GM12878 (cell line): ENCODE data around the gene FGD6. TPM values are rescaled to one million over a fixed set of nuclear protein-coding genes. Genes with fewer than 3 reads are reported as not detected.
A peak's percentile ranks its signal among the peaks of the same experiment; 100 is the strongest.

Experiments
- BACH1 ChIP-seq: fragments of 450-650 bp; IDR thresholded peaks from 2 replicates; pipeline ENCODE4 v1.6.1; 2017; ENCODE audit warnings: mild to moderate bottlenecking, borderline replicate concordance
- BCL3 ChIP-seq: IDR thresholded peaks from 2 replicates; pipeline ENCODE4 v1.6.1; 2011; ENCODE audit warnings: borderline replicate concordance, low read depth, mild to moderate bottlenecking, moderate library complexity, low read length; ENCODE audit not compliant: insufficient read depth, poor library complexity, severe bottlenecking
- BMI1 ChIP-seq: fragments of 450-650 bp; IDR thresholded peaks from 2 replicates; pipeline ENCODE4 v1.6.1; 2016; ENCODE audit warnings: mild to moderate bottlenecking, moderate library complexity, borderline replicate concordance
- CHD2 ChIP-seq: IDR thresholded peaks from 2 replicates; pipeline ENCODE4 v1.6.1; 2011; ENCODE audit warnings: low read depth, low read length, improper control_type of control experiment, borderline replicate concordance
- CREB1 ChIP-seq: IDR thresholded peaks from 2 replicates; pipeline ENCODE4 v1.6.1; 2012; ENCODE audit warnings: low read depth, mild to moderate bottlenecking, inconsistent platforms
- FOS ChIP-seq: IDR thresholded peaks from 3 replicates; pipeline ENCODE4 v1.6.1; 2011; ENCODE audit warnings: borderline replicate concordance; ENCODE audit not compliant: insufficient read length; ENCODE audit errors: extremely low read depth
- JUND ChIP-seq: IDR thresholded peaks from 2 replicates; pipeline ENCODE4 v1.6.1; 2012; ENCODE audit warnings: low read depth, mild to moderate bottlenecking, low read length, improper control_type of control experiment, moderate library complexity
- KAT2A ChIP-seq: conservative IDR thresholded peaks from 2 replicates; pipeline ENCODE4 v1.6.1; 2011; ENCODE audit warnings: low read depth, low read length; ENCODE audit not compliant: control insufficient read depth
- KLF5 ChIP-seq: fragments of 450-650 bp; IDR thresholded peaks from 2 replicates; pipeline ENCODE4 v1.6.1; 2014; ENCODE audit warnings: mild to moderate bottlenecking; ENCODE audit not compliant: partially characterized antibody
- MEF2A ChIP-seq: IDR thresholded peaks from 2 replicates; pipeline ENCODE4 v1.6.1; 2011; ENCODE audit warnings: low read depth, mild to moderate bottlenecking, low read length, moderate library complexity; ENCODE audit not compliant: insufficient read depth
- NFXL1 ChIP-seq: fragments of 450-650 bp; IDR thresholded peaks from 2 replicates; pipeline ENCODE4 v1.6.1; 2017; ENCODE audit warnings: antibody characterized with exemption, mild to moderate bottlenecking, borderline replicate concordance
- POLR2AphosphoS2 ChIP-seq: IDR thresholded peaks from 2 replicates; pipeline ENCODE4 v1.6.1; 2011; ENCODE audit warnings: low read depth, mild to moderate bottlenecking, low read length, improper control_type of control experiment, moderate library complexity
- POU2F2 ChIP-seq: IDR thresholded peaks from 3 replicates; pipeline ENCODE4 v1.6.1; 2011; ENCODE audit warnings: low read depth, mild to moderate bottlenecking, low read length, borderline replicate concordance
- RAD51 ChIP-seq: fragments of 450-650 bp; IDR thresholded peaks from 2 replicates; pipeline ENCODE4 v1.6.1; 2016; ENCODE audit warnings: moderate library complexity, mild to moderate bottlenecking, inconsistent platforms
- RBBP5 ChIP-seq: fragments of 200-600 bp; sonication (generic); conservative IDR thresholded peaks from 2 replicates; pipeline ENCODE4 v1.6.1; 2016
- SMAD5 ChIP-seq: IDR thresholded peaks from 2 replicates; pipeline ENCODE4 v1.6.1; 2016; ENCODE audit warnings: antibody characterized with exemption, low read depth
- SMC3 ChIP-seq: IDR thresholded peaks from 2 replicates; pipeline ENCODE4 v1.6.1; 2011; ENCODE audit warnings: low read length, improper control_type of control experiment, borderline replicate concordance
- SP1 ChIP-seq: IDR thresholded peaks from one replicate; pipeline ENCODE4 v1.6.1; 2011; ENCODE audit warnings: low read depth, low read length
- SREBF1 ChIP-seq: IDR thresholded peaks from 2 replicates; pipeline ENCODE4 v1.6.1; 2012; ENCODE audit warnings: mild to moderate bottlenecking, low read length
- STAT3 ChIP-seq: IDR thresholded peaks from 2 replicates; pipeline ENCODE4 v1.6.1; 2011; ENCODE audit warnings: low read depth, low read length, improper control_type of control experiment
- TARDBP ChIP-seq: IDR thresholded peaks from 2 replicates; pipeline ENCODE4 v1.6.1; 2016; ENCODE audit warnings: borderline replicate concordance
- ZBTB4 ChIP-seq: fragments of 450-650 bp; formaldehyde crosslinking; IDR thresholded peaks from 2 replicates; pipeline ENCODE4 v1.4.0; 2022; ENCODE audit warnings: mild to moderate bottlenecking, moderate library complexity
- polyA plus RNA-seq, 11 experiments: library from polyadenylated mRNA; depleted of rRNA in 4 of 11; unstranded in 6 of 11; stranded (reverse) in 5 of 11; fragments of >200 nt; fragmentation: Nextera tagmentation in 4 of 11; fragmentation: Illumina TruSeq in 1 of 11; extraction: Ambion mirVana in 4 of 11; extraction: Trizol in 1 of 11; gene quantifications; 1 replicate in 1 of 11; 2 replicates in 10 of 11; pipeline versions ENCODE4 v1.2.1 to v1.2.3, GENCODE V29; 2011 to 2016; ENCODE audit warnings: inconsistent platforms in 2 of 11, missing spikeins in 2 of 11, low read depth in 1 of 11
- total RNA-seq, 4 experiments: library from RNA; depleted of rRNA in 3 of 4; stranded (reverse); fragments of >200 nt in 3 of 4; fragmentation: Illumina TruSeq in 1 of 4; extraction: Trizol in 1 of 4; gene quantifications; 2 replicates each; pipeline versions ENCODE4 v1.2.1 to v1.2.3, GENCODE V29; 2013 to 2021
- TF ChIP-seq, protein P1 (sequence below): IDR thresholded peaks from 2 replicates; pipeline ENCODE4 v1.6.1; 2012; ENCODE audit warnings: low read depth, low read length, improper control_type of control experiment
- TF ChIP-seq, protein P2 (sequence below): IDR thresholded peaks from 2 replicates; pipeline ENCODE4 v1.6.1; 2011; ENCODE audit warnings: low read depth, low read length, improper control_type of control experiment, borderline replicate concordance

Gene FGD6
- total and polyA plus RNA-seq, 10 of the 15 experiments (the other 5 are each of a cell fraction or from before 2014, with no cell fraction given) = 2.4 to 15.5 (median 8.9) TPM

DNA sequence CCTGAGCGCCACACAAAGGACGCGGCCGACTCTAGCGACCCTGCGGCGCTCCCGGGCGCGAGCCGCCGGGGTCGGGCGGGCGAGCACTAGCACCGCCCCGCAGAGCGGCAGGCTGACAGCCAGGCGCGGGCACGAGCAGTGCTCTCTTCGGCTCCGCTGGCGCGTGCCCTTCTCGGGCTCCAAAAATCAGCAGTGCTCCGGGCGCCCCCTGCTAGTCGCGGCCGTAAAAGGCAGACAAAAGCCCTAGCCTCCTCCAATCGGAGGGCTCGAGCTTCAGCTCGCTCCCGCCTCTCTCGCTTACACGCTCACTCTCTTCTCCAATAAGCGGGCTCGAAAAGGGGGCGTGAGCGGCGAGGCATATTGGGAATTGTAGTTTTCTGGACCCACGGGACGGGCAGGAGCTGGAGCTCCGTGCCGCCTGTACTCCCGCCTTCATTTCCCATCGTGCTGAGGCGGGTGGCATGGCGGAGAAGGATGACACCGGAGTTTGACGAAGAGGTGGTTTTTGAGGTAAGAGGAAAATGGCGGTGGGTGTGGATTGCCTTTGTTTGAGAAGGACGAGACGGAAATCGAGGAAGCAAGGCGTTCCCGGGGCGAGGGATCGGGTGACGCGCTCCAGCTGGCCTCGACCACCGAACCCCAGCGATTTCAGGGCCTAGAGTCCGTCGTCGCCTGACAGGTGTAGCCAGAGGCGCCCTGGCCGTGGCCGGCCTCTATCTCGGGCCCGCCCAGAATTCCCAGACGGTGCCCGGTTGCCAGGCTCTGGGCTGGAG is at the start of gene FGD6, which contains the start of gene VEZT (continued):
- TF ChIP-seq, protein P1, sequence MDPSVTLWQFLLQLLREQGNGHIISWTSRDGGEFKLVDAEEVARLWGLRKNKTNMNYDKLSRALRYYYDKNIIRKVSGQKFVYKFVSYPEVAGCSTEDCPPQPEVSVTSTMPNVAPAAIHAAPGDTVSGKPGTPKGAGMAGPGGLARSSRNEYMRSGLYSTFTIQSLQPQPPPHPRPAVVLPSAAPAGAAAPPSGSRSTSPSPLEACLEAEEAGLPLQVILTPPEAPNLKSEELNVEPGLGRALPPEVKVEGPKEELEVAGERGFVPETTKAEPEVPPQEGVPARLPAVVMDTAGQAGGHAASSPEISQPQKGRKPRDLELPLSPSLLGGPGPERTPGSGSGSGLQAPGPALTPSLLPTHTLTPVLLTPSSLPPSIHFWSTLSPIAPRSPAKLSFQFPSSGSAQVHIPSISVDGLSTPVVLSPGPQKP = peak; percentile 40; the same call in 1 of the 2 replicates
- TF ChIP-seq RBBP5 (no peak), MEF2A (0 out of 2 replicates have a peak, but pooled peaks have one; percentile 48), STAT3 (no peak), SP1 (peak; percentile 98), POU2F2 (no peak), BACH1 (peak; percentile 47; the same call in 1 of the 2 replicates), BCL3 (peak; percentile 44), CHD2 (peak; percentile 95), RAD51 (peak; percentile 80), SREBF1 (peak; percentile 68; the same call in 1 of the 2 replicates), TARDBP (peak; percentile 89), JUND (no peak), SMC3 (peak; percentile 60; the same call in 1 of the 2 replicates), POLR2AphosphoS2 (no peak), KAT2A (no peak), FOS (no peak), ZBTB4 (CRISPR knock-in tag) (no peak), BMI1 (no peak), CREB1 (peak; percentile 96), KLF5 (no peak), SMAD5 (peak; percentile 63; the same call in 1 of the 2 replicates), NFXL1 (no peak)
- TF ChIP-seq, protein P2, sequence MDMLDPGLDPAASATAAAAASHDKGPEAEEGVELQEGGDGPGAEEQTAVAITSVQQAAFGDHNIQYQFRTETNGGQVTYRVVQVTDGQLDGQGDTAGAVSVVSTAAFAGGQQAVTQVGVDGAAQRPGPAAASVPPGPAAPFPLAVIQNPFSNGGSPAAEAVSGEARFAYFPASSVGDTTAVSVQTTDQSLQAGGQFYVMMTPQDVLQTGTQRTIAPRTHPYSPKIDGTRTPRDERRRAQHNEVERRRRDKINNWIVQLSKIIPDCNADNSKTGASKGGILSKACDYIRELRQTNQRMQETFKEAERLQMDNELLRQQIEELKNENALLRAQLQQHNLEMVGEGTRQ = peak; percentile 29; the same call in 1 of the 2 replicates
